Astrocyte of the cerebellum (primary cell): ENCODE measurements around the gene PILRA.

Source experiments
- DNase-seq: peaks from one replicate; pipeline ENCODE4 v3.0.0-alpha.2; 2011; ENCODE audit warnings: low read depth
- H3K4me3 ChIP-seq: 2 replicates; pipeline ENCODE4 v1.5.1; 2011; ENCODE audit warnings: mild to moderate bottlenecking, low read depth, low read length, moderate library complexity
- CTCF ChIP-seq: IDR thresholded peaks from 2 replicates; pipeline ENCODE4 v1.5.1; 2012; ENCODE audit warnings: low read length, low read depth, moderate library complexity, mild to moderate bottlenecking; ENCODE audit errors: missing control alignments
- in situ Hi-C: cut with HindIII; loops from 2 replicates; pipeline ENCODE4 v1.10.0; 2017; ENCODE audit warnings: low sequenced_read_pairs

Gene PILRA

GRCh38 chr7:100394077-100394476, 20.8 kb downstream of the PILRA start:
- in situ Hi-C loops, result no loop called here
- TF ChIP-seq CTCF, result no peak
- H3K4me3 ChIP-seq, result no peak overlapping the region
- no peak for DNase-seq

- H3K4me3 ChIP-seq, result no peak overlapping the region
- no peak for TF ChIP-seq CTCF
- DNase-seq, result no peak
Measured at GRCh38 chr7:100396421-100396982, 23.2 kb downstream of the PILRA start.

DNA sequence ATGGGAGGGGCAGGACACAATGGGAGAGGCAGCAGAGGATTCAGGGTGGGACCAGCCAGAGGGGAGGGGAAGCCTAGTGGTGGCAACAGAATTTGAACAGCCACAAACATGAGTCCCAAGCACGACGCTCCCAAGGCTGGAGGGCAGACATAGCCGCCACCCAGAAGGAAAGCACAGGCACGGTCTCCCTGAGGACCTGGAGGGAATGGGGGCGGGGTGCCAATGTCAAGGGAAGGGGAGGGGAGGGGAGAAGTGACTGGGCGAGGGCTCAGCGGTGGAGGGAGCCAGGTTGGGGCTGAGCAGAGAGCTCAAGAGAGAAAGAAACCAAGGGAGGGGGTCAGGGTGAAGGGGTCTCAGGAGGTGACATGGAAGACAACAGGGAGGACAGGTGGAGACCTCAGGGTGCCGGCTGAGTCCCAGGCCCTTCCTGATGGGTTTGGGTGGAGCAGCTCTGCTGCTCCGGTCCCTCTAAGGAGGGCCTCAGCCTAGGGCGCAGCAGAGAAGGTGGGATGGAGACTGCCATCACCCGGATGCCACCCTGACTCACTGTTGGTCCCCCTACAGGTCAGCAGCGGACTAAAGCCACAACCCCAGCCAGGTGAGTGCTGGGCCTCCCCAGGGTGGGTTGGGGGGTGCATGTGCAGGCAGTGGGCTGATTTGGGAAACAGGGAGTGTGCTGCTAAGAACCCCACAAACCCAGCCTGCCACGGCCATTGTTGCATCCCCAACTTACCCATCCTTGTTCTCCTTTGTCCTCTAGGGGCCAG, 24.2 kb downstream of the PILRA start:
- in situ Hi-C loops, result no loop called here
- DNase-seq, result no peak
- no peak for TF ChIP-seq CTCF
- no peak overlapping the region for H3K4me3 ChIP-seq

More at GRCh38 chr7:100396421-100396982, 23.2 kb downstream of the PILRA start:
- in situ Hi-C loops, result no loop called here

- H3K4me3 ChIP-seq, result no peak overlapping the region
- no peak for TF ChIP-seq CTCF
- in situ Hi-C loops, result no loop called here
- no peak for DNase-seq
Measured at GRCh38 chr7:100398239-100398638, 25.0 kb downstream of the PILRA start.

- no peak for DNase-seq
- no peak overlapping the region for H3K4me3 ChIP-seq
- no peak for TF ChIP-seq CTCF
- in situ Hi-C loops, result no loop called here
Measured at GRCh38 chr7:100400041-100400440, 26.8 kb downstream of the PILRA start.

DNA sequence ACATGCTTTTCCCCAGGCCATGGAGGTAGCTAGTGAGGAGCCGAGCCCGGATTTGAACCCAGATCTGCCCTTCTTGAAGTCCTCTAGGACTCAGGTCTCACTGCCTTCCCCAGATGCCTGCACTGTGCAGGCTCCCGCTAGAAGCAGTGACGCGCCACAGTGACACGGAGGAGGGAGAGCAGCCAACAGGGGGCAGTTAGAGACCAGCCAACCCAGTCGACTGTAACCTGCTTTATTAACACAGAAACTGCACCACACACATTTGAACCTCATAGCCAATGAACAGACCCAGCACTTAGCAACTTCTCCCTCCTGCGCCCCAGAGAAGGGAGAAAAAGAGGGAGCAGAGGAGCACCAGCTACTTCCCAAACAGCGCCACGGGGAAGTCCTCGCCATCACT, 27.4 kb downstream of the PILRA start:
- in situ Hi-C loops, result no loop called here
- TF ChIP-seq CTCF, result peak; percentile 7
- DNase-seq, result no peak
- H3K4me3 ChIP-seq, result no peak overlapping the region
